ENCODE data around the gene ITPR1.

Gene ITPR1

DNA sequence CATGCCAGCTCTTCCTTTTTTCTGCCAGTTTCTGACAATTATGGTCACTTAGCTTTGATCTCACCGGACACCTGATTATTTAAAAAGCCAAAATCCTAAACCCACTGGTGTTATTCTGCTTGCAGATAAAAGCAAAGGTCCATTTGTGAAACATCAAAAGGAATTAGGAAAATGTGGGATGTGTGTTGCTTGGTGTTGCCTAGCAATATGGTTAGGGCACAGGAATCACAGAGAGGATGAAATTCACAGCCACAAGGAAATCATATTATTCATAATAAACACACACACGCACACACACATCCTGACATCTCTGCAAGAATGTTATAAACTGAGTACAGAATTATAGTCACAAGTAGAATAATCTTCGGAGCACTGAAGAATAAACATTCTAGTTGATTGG, 396.7 kb downstream of the ITPR1 start:
- no peak overlapping the region for H3K27ac ChIP-seq
- no peak overlapping the region for H3K9ac ChIP-seq (ENCODE audit: insufficient read length)
- no peak for DNase-seq (ENCODE audit: low read depth, low spot score)
- TF ChIP-seq EZH2 (IDR thresholded peaks at IDR 0.05) = no peak
- no peak for TF ChIP-seq FOXP2 (optimal IDR thresholded peaks at IDR 0.05; ENCODE audit: control extremely low read depth, extremely low read length, insufficient read depth)
- TF ChIP-seq POLR2AphosphoS5 (IDR thresholded peaks at IDR 0.05; ENCODE audit: borderline replicate concordance, low read depth, low read length) = no peak
- no peaks in the 10 kb centered on the region for H3K9me3 ChIP-seq (ENCODE audit: low read depth, low read length)
- no peak overlapping the region for H3K4me3 ChIP-seq
- no peaks in the 10 kb centered on the region for H3K36me3 ChIP-seq (ENCODE audit: insufficient read depth, low read length)

- H3K36me3 ChIP-seq (ENCODE audit: insufficient read depth, low read length) = no peaks in the 10 kb centered on the region
- H3K27ac ChIP-seq = no peak overlapping the region
- H3K9me3 ChIP-seq (ENCODE audit: low read depth, low read length) = no peaks in the 10 kb centered on the region
- DNase-seq (ENCODE audit: low read depth, low spot score) = no peak
- H3K9ac ChIP-seq (ENCODE audit: insufficient read length) = no peak overlapping the region
- no peak overlapping the region for H3K4me3 ChIP-seq
- TF ChIP-seq FOXP2 (optimal IDR thresholded peaks at IDR 0.05; ENCODE audit: control extremely low read depth, extremely low read length, insufficient read depth) (no peak), EZH2 (IDR thresholded peaks at IDR 0.05) (no peak), POLR2AphosphoS5 (IDR thresholded peaks at IDR 0.05; ENCODE audit: borderline replicate concordance, low read depth, low read length) (no peak)
These were observed 401.9 kb downstream of the ITPR1 start for GRCh38 chr3:4894891-4895530.

DNA sequence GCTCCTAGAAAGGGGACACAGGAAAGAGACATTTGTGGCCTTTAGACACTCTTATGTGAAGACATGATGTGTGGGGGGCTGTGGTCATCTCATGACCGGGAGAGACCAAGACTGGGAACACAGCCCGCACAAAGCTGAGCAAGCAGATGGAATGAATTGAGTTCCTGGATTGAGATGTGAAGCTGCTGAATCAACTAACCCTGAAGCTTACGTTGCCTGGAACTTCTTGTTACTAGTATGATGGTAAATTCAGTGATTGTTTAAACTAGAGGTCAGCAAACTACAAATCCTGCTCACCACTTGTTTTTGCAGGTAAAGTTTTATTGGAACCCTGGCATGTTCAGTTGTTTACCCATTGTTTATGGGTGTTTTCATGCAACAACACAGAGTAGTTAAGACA, 402.7 kb downstream of the ITPR1 start:
- no peak overlapping the region for H3K4me3 ChIP-seq
- DNase-seq (ENCODE audit: low read depth, low spot score) = no peak
- no peak overlapping the region for H3K9ac ChIP-seq (ENCODE audit: insufficient read length)
- H3K9me3 ChIP-seq (ENCODE audit: low read depth, low read length) = no peaks in the 10 kb centered on the region
- no peak overlapping the region for H3K27ac ChIP-seq
- no peaks in the 10 kb centered on the region for H3K36me3 ChIP-seq (ENCODE audit: insufficient read depth, low read length)
- no peak for TF ChIP-seq FOXP2 (optimal IDR thresholded peaks at IDR 0.05; ENCODE audit: control extremely low read depth, extremely low read length, insufficient read depth)
- no peak for TF ChIP-seq EZH2 (IDR thresholded peaks at IDR 0.05)
- no peak for TF ChIP-seq POLR2AphosphoS5 (IDR thresholded peaks at IDR 0.05; ENCODE audit: borderline replicate concordance, low read depth, low read length)

All from SK-N-MC (cell line).